Smooth muscle cell (in vitro differentiated cells): ENCODE results near the gene CGREF1. TPM values are rescaled to one million over a fixed set of nuclear protein-coding genes. Genes with fewer than 3 reads are reported as not detected.

Source experiments
- DNase-seq: peaks from one replicate; lab custom pipeline; 2025; ENCODE audit not compliant: unreplicated experiment; lab: John Stamatoyannopoulos, UW
- H2AFZ ChIP-seq: fragments of 200-600 bp; sonication (generic); 2 replicates; pipeline ENCODE4 v1.6.0; 2016; ENCODE audit warnings: antibody characterized with exemption, low read depth, mild to moderate bottlenecking
- H3F3A ChIP-seq: fragments of 200-600 bp; sonication (generic); 2 replicates; pipeline ENCODE4 v1.6.0; 2017; ENCODE audit warnings: antibody characterized with exemption, low read depth
- H3K27ac ChIP-seq: fragments of 200-600 bp; sonication (generic); 2 replicates; pipeline ENCODE4 v1.5.1; 2016; ENCODE audit warnings: low read depth, mild to moderate bottlenecking
- H3K27me3 ChIP-seq: fragments of 200-600 bp; sonication (generic); 2 replicates; pipeline ENCODE4 v1.6.1; 2016; ENCODE audit warnings: low read depth, mild to moderate bottlenecking
- H3K36me3 ChIP-seq: fragments of 200-600 bp; sonication (generic); 2 replicates; pipeline ENCODE4 v1.5.1; 2016; ENCODE audit warnings: low read depth
- H3K4me1 ChIP-seq: fragments of 200-600 bp; sonication (generic); 2 replicates; pipeline ENCODE4 v1.5.1; 2016; ENCODE audit warnings: low read depth
- H3K4me2 ChIP-seq: fragments of 200-600 bp; sonication (generic); 2 replicates; pipeline ENCODE4 v1.6.0; 2016; ENCODE audit warnings: mild to moderate bottlenecking
- H3K4me3 ChIP-seq: fragments of 200-600 bp; sonication (generic); 2 replicates; pipeline ENCODE4 v1.5.1; 2016; ENCODE audit warnings: mild to moderate bottlenecking
- H3K79me2 ChIP-seq: fragments of 200-600 bp; sonication (generic); 2 replicates; pipeline ENCODE4 v1.6.0; 2016; ENCODE audit warnings: low read depth, mild to moderate bottlenecking
- H3K9ac ChIP-seq: fragments of 200-600 bp; sonication (generic); 2 replicates; pipeline ENCODE4 v1.6.0; 2016; ENCODE audit warnings: low read depth
- H3K9me3 ChIP-seq: fragments of 200-600 bp; sonication (generic); replicated peaks from 2 replicates; pipeline ENCODE4 v1.5.1; 2016; ENCODE audit warnings: low read depth
- H4K20me1 ChIP-seq: fragments of 200-600 bp; sonication (generic); 2 replicates; pipeline ENCODE4 v1.6.0; 2016; ENCODE audit warnings: low read depth
- CTCF ChIP-seq: fragments of 200-600 bp; sonication (generic); IDR thresholded peaks from 2 replicates; pipeline ENCODE4 v1.5.1; 2017; ENCODE audit warnings: borderline replicate concordance, mild to moderate bottlenecking, antibody characterized with exemption; ENCODE audit not compliant: insufficient read depth, poor library complexity, severe bottlenecking
- WGBS: methylation state at CpG from one replicate; pipeline ENCODE4 v1.1.7; 2016; ENCODE audit warnings: low lambda C conversion rate; 5-methylcytosine and 5-hydroxymethylcytosine counted together
- polyA plus RNA-seq: library from polyadenylated mRNA; unstranded; fragments of >200 nt; fragmentation: Nextera tagmentation; extraction: Ambion mirVana; gene quantifications from 2 replicates; pipeline ENCODE4 v1.2.1, GENCODE V29; 2016
- total RNA-seq: library from RNA; depleted of rRNA; stranded (reverse); fragments of >200 nt; gene quantifications from 2 replicates; pipeline ENCODE4 v1.2.3, GENCODE V29; 2014

Gene CGREF1
- total and polyA plus RNA-seq, 2 experiments from 2014 or later: 0.85 TPM; not detected in 1

GRCh38 chr2:27050996-27051901, 67.7 kb downstream of the CGREF1 start, which contains the start of gene AGBL5:
TSS of gene AGBL5 (plus strand) at chr2:27051668. CDS start at chr2:27052959, 1,291 bp downstream.
- Histone ChIP-seq H3K9me3 (no peaks in the 10 kb centered on the region), H3K4me3 (peak within 1 kb of the TSS; percentile 70), H3K9ac (peak within 1 kb of the TSS; percentile 83), H3K4me2 (peak within 1 kb of the TSS; percentile 90), H3K27me3 (no peaks in the 10 kb centered on the region), H4K20me1 (no peaks in the 10 kb centered on the region), H3K36me3 (no peaks in the 10 kb centered on the region), H3K4me1 (peaks cover 5% of the 10 kb centered on the region), H3K79me2 (no peaks in the 10 kb centered on the region), H2AFZ (no peak within 1 kb of the TSS), H3K27ac (peak within 1 kb of the TSS; percentile 70), H3F3A (peaks cover 14% of the 10 kb centered on the region)
- under 1% methylated on average over 59 of the region's 67 CpGs for WGBS
- TF ChIP-seq CTCF: no peak
- peak; percentile 89 for DNase-seq

Other genes starting within 250 kb of the CGREF1 start
- 9.5 and 12.5 TPM in 2 replicates for gene MAPRE3, start 148.5 kb downstream of the CGREF1 start, total RNA-seq
- gene MAPRE3, start 148.5 kb downstream of the CGREF1 start, polyA plus RNA-seq: 29.5 and 30.5 TPM in 2 replicates
- gene TMEM214, start 86.2 kb downstream of the CGREF1 start, total RNA-seq: 67.7 and 79.6 TPM in 2 replicates
- 94.9 and 99.7 TPM in 2 replicates for gene TMEM214, start 86.2 kb downstream of the CGREF1 start, polyA plus RNA-seq
- gene AGBL5, start 67.5 kb downstream of the CGREF1 start, total RNA-seq: 10.9 and 13.7 TPM in 2 replicates
- 17.1 and 20.0 TPM in 2 replicates for gene AGBL5, start 67.5 kb downstream of the CGREF1 start, polyA plus RNA-seq
- gene OST4, start 47.5 kb downstream of the CGREF1 start, total RNA-seq: 529 and 848 TPM in 2 replicates
- gene OST4, start 47.5 kb downstream of the CGREF1 start, polyA plus RNA-seq: 1,164 and 1,292 TPM in 2 replicates
- 111 and 131 TPM in 2 replicates for gene EMILIN1, start 40.5 kb downstream of the CGREF1 start, total RNA-seq
- gene EMILIN1, start 40.5 kb downstream of the CGREF1 start, polyA plus RNA-seq: 330 and 518 TPM in 2 replicates
- 0.27 and 0.94 TPM in 2 replicates for gene KHK, start 32.4 kb downstream of the CGREF1 start, total RNA-seq
- 1.6 and 2.1 TPM in 2 replicates for gene KHK, start 32.4 kb downstream of the CGREF1 start, polyA plus RNA-seq
- gene ABHD1, start 4.7 kb upstream of the CGREF1 start, total RNA-seq: not detected in 2 replicates
- gene ABHD1, start 4.7 kb upstream of the CGREF1 start, polyA plus RNA-seq: 0.13 TPM in 1 of 2 replicates, not detected in the other
- gene PREB, start 15.5 kb upstream of the CGREF1 start, total RNA-seq: 44.9 and 53.2 TPM in 2 replicates
- 62.6 and 78.5 TPM in 2 replicates for gene PREB, start 15.5 kb upstream of the CGREF1 start, polyA plus RNA-seq
- gene PRR30, start 20.3 kb upstream of the CGREF1 start, total RNA-seq: not detected in 2 replicates
- gene PRR30, start 20.3 kb upstream of the CGREF1 start, polyA plus RNA-seq: not detected in 2 replicates
- not detected in 2 replicates for gene TCF23, start 29.9 kb upstream of the CGREF1 start, total RNA-seq
- not detected in 2 replicates for gene TCF23, start 29.9 kb upstream of the CGREF1 start, polyA plus RNA-seq
- 233 and 243 TPM in 2 replicates for gene ATRAID, start 92.9 kb upstream of the CGREF1 start, total RNA-seq
- gene ATRAID, start 92.9 kb upstream of the CGREF1 start, polyA plus RNA-seq: 319 and 335 TPM in 2 replicates
- 32.3 and 49.8 TPM in 2 replicates for gene SLC5A6, start 93.1 kb upstream of the CGREF1 start, total RNA-seq
- 25.7 and 35.8 TPM in 2 replicates for gene SLC5A6, start 93.1 kb upstream of the CGREF1 start, polyA plus RNA-seq
- 20.3 and 20.4 TPM in 2 replicates for gene CAD, start 98.2 kb upstream of the CGREF1 start, total RNA-seq
- 32.4 and 34.3 TPM in 2 replicates for gene CAD, start 98.2 kb upstream of the CGREF1 start, polyA plus RNA-seq
- gene SLC30A3, start 143.9 kb upstream of the CGREF1 start, total RNA-seq: not detected in 2 replicates
- 0.17 TPM in 1 of 2 replicates, not detected in the other for gene SLC30A3, start 143.9 kb upstream of the CGREF1 start, polyA plus RNA-seq
- not detected in 2 replicates for gene DNAJC5G, start 156.3 kb upstream of the CGREF1 start, total RNA-seq
- gene DNAJC5G, start 156.3 kb upstream of the CGREF1 start, polyA plus RNA-seq: not detected in 2 replicates
- gene TRIM54, start 163.3 kb upstream of the CGREF1 start, total RNA-seq: 0.22 TPM in 1 of 2 replicates, not detected in the other
- gene TRIM54, start 163.3 kb upstream of the CGREF1 start, polyA plus RNA-seq: 0.80 TPM in 1 of 2 replicates, not detected in the other
- gene UCN, start 189.3 kb upstream of the CGREF1 start, total RNA-seq: 0.36 and 0.54 TPM in 2 replicates
- gene UCN, start 189.3 kb upstream of the CGREF1 start, polyA plus RNA-seq: 2.7 and 3.6 TPM in 2 replicates
- 87.1 and 114 TPM in 2 replicates for gene MPV17, start 204.0 kb upstream of the CGREF1 start, total RNA-seq
- gene MPV17, start 204.0 kb upstream of the CGREF1 start, polyA plus RNA-seq: 117 and 128 TPM in 2 replicates
- gene GTF3C2, start 237.6 kb upstream of the CGREF1 start, total RNA-seq: 37.7 and 42.3 TPM in 2 replicates
- gene GTF3C2, start 237.6 kb upstream of the CGREF1 start, polyA plus RNA-seq: 40.3 and 53.8 TPM in 2 replicates